H1 (cell line): ENCODE measurements around the gene USH2A. TPM values are rescaled to one million over a fixed set of nuclear protein-coding genes. Genes with fewer than 3 reads are reported as not detected.

Experiments
- CTCF ChIA-PET: fragments of 300-600 bp; sonication (Branson Sonifier 250); formaldehyde crosslinking; loops from one replicate; lab custom pipeline; 2021; ENCODE audit not compliant: partially characterized antibody; lab: Charles Lee
- POLR2A ChIA-PET: fragments of 300-600 bp; sonication (Branson Sonifier 250); formaldehyde crosslinking; loops from one replicate; lab custom pipeline; 2021; ENCODE audit warnings: inconsistent platforms; ENCODE audit not compliant: partially characterized antibody; lab: Charles Lee
- DNase-seq, 2 experiments: peaks; one replicate each; pipeline versions ENCODE4 v3.0.0 to v3.0.0-alpha.2; 2010 to 2022; ENCODE audit warnings: low spot score in 2 of 2, low read depth in 1 of 2, mixed read lengths in 1 of 2
- FAIRE-seq: peaks from 2 replicates; lab custom pipeline; 2011; peaks lifted over from hg19 to GRCh38; lab: Jason Lieb, UNC
- H2AFZ ChIP-seq: 2 replicates; pipeline ENCODE4 v1.8.1; 2012; ENCODE audit warnings: low read length, inconsistent platforms
- H2AK5ac ChIP-seq: 2 replicates; pipeline ENCODE4 v1.6.1; 2013; ENCODE audit warnings: low read depth, low read length
- H2BK120ac ChIP-seq: replicated peaks from 2 replicates; pipeline ENCODE3; 2013; ENCODE audit warnings: low read depth, low read length, inconsistent platforms
- H2BK12ac ChIP-seq: 2 replicates; pipeline ENCODE4 v1.6.1; 2013; ENCODE audit warnings: low read depth, low read length
- H2BK15ac ChIP-seq: 2 replicates; pipeline ENCODE4 v1.6.1; 2013; ENCODE audit warnings: low read length
- H2BK20ac ChIP-seq: 2 replicates; pipeline ENCODE4 v1.6.1; 2013; ENCODE audit warnings: low read length
- H2BK5ac ChIP-seq: 2 replicates; pipeline ENCODE4 v1.6.1; 2013; ENCODE audit warnings: low read depth, low read length
- H3K14ac ChIP-seq: 2 replicates; pipeline ENCODE4 v1.6.1; 2013; ENCODE audit warnings: inconsistent platforms; ENCODE audit not compliant: insufficient read length
- H3K18ac ChIP-seq: 2 replicates; pipeline ENCODE4 v1.6.1; 2013; ENCODE audit warnings: low read length; ENCODE audit errors: extremely low read depth
- H3K23ac ChIP-seq: 2 replicates; pipeline ENCODE4 v1.6.1; 2013; ENCODE audit warnings: inconsistent platforms; ENCODE audit not compliant: insufficient read length
- H3K23me2 ChIP-seq: 2 replicates; pipeline ENCODE4 v1.6.1; 2013; ENCODE audit warnings: low read depth, low read length
- H3K27ac ChIP-seq: 2 replicates; pipeline ENCODE4 v1.6.1; 2011; ENCODE audit warnings: low read depth, low read length, inconsistent platforms
- H3K27me3 ChIP-seq, 4 experiments: replicated peaks in 1 of 4; 1 replicate in 1 of 4; 2 replicates in 3 of 4; pipeline versions ENCODE4 v1.6.1 to v1.8.1; 2011 to 2013; ENCODE audit warnings: low read length in 3 of 4, mild to moderate bottlenecking in 3 of 4, inconsistent platforms in 2 of 4, mixed read lengths in 2 of 4, moderate library complexity in 1 of 4; ENCODE audit not compliant: control insufficient read depth in 3 of 4, insufficient read depth in 3 of 4; ENCODE audit errors: extremely low read depth in 1 of 4
- H3K36me3 ChIP-seq, 4 experiments: 2 replicates each; pipeline versions ENCODE4 v1.6.1 to v1.8.1; 2011 to 2013; ENCODE audit warnings: mild to moderate bottlenecking in 4 of 4, low read length in 3 of 4, moderate library complexity in 2 of 4, control low read depth in 1 of 4, inconsistent platforms in 1 of 4; ENCODE audit not compliant: insufficient read depth in 4 of 4, control insufficient read depth in 2 of 4
- H3K4ac ChIP-seq: replicated peaks from 2 replicates; pipeline ENCODE3; 2013; ENCODE audit warnings: low read length, low read depth, mixed read lengths, inconsistent platforms; ENCODE audit not compliant: insufficient read length
- H3K4me1 ChIP-seq, 4 experiments: replicated peaks in 1 of 4; 1 replicate in 1 of 4; 2 replicates in 3 of 4; pipeline versions ENCODE4 v1.6.1 to v1.8.1; 2011 to 2013; ENCODE audit warnings: low read length in 3 of 4, inconsistent platforms in 2 of 4, mixed read lengths in 1 of 4; ENCODE audit not compliant: insufficient read depth in 4 of 4, control insufficient read depth in 3 of 4
- H3K4me2 ChIP-seq, 2 experiments: 2 replicates each; pipeline versions ENCODE4 v1.6.1 to v1.8.1; 2011 to 2013; ENCODE audit warnings: low read depth in 2 of 2, low read length in 2 of 2, control low read depth in 1 of 2, inconsistent platforms in 1 of 2, mild to moderate bottlenecking in 1 of 2; ENCODE audit not compliant: insufficient read depth in 1 of 2
- H3K4me3 ChIP-seq, 4 experiments: fragments of 200-600, 300-600 bp in 1 of 4; sonication (generic), shearing (Covaris generic), sonication (Bioruptor Twin) in 1 of 4; 2 replicates each; pipeline versions ENCODE4 v1.5.1 to v1.8.1; 2011 to 2016; ENCODE audit warnings: low read length in 4 of 4, low read depth in 3 of 4, control low read depth in 2 of 4, inconsistent platforms in 2 of 4, mild to moderate bottlenecking in 2 of 4, mixed read lengths in 1 of 4, moderate library complexity in 1 of 4; ENCODE audit not compliant: insufficient read depth in 2 of 4; ENCODE audit errors: extremely low read depth in 1 of 4
- H3K56ac ChIP-seq: replicated peaks from 2 replicates; pipeline ENCODE3; 2013; ENCODE audit warnings: low read depth, mild to moderate bottlenecking, mixed read lengths, low read length, inconsistent platforms; ENCODE audit not compliant: insufficient read length
- H3K79me1 ChIP-seq: 2 replicates; pipeline ENCODE4 v1.6.1; 2013; ENCODE audit warnings: low read depth, low read length, control low read depth
- H3K79me2 ChIP-seq, 2 experiments: 2 replicates each; pipeline versions ENCODE4 v1.6.1 to v1.8.1; 2012 to 2013; ENCODE audit warnings: low read length in 2 of 2, mild to moderate bottlenecking in 2 of 2, inconsistent platforms in 1 of 2; ENCODE audit not compliant: insufficient read depth in 2 of 2, control insufficient read depth in 1 of 2
- H3K9ac ChIP-seq, 4 experiments: replicated peaks in 1 of 4; 1 replicate in 1 of 4; 2 replicates in 3 of 4; pipeline versions ENCODE4 v1.6.1 to v1.8.1; 2011 to 2013; ENCODE audit warnings: low read depth in 3 of 4, low read length in 3 of 4, control low read depth in 2 of 4, mild to moderate bottlenecking in 2 of 4, moderate library complexity in 2 of 4, inconsistent platforms in 1 of 4; ENCODE audit errors: extremely low read depth in 1 of 4
- H3K9me3 ChIP-seq, 2 experiments: 2 replicates each; pipeline versions ENCODE4 v1.6.1 to v1.8.1; 2012 to 2013; ENCODE audit warnings: mild to moderate bottlenecking in 2 of 2, moderate library complexity in 2 of 2, control low read depth in 1 of 2, inconsistent platforms in 1 of 2, low read depth in 1 of 2, low read length in 1 of 2, mixed read lengths in 1 of 2; ENCODE audit not compliant: insufficient read depth in 2 of 2
- H4K20me1 ChIP-seq, 2 experiments: replicated peaks in 1 of 2; 2 replicates each; pipeline versions ENCODE3 to v1.8.1; 2011 to 2013; ENCODE audit warnings: inconsistent platforms in 2 of 2, low read length in 2 of 2, mild to moderate bottlenecking in 1 of 2; ENCODE audit not compliant: insufficient read depth in 2 of 2, control insufficient read depth in 1 of 2
- H4K5ac ChIP-seq: 2 replicates; pipeline ENCODE4 v1.6.1; 2013; ENCODE audit warnings: low read length, low read depth, mixed read lengths, inconsistent platforms; ENCODE audit not compliant: insufficient read length
- H4K8ac ChIP-seq: 2 replicates; pipeline ENCODE4 v1.8.0; 2013; ENCODE audit warnings: mild to moderate bottlenecking, moderate library complexity, low read length, inconsistent platforms; ENCODE audit not compliant: insufficient read depth; ENCODE audit errors: extremely low read depth
- H4K91ac ChIP-seq: replicated peaks from 2 replicates; pipeline ENCODE3; 2013; ENCODE audit warnings: low read length, mixed read lengths, inconsistent platforms; ENCODE audit not compliant: insufficient read length
- CHD1 ChIP-seq: IDR thresholded peaks from 2 replicates; pipeline ENCODE4 v1.6.1; 2012; ENCODE audit warnings: low read depth, low read length, improper control_type of control experiment
- EGR1 ChIP-seq: IDR thresholded peaks from 2 replicates; pipeline ENCODE4 v1.6.1; 2011; ENCODE audit warnings: low read depth, low read length, borderline replicate concordance
- FOSL1 ChIP-seq: IDR thresholded peaks from 2 replicates; pipeline ENCODE4 v1.6.1; 2011; ENCODE audit warnings: mild to moderate bottlenecking, low read depth, low read length, moderate library complexity; ENCODE audit not compliant: insufficient read depth
- GABPA ChIP-seq: IDR thresholded peaks from 2 replicates; pipeline ENCODE4 v1.6.1; 2011; ENCODE audit warnings: mild to moderate bottlenecking, low read length, moderate library complexity, borderline replicate concordance; ENCODE audit not compliant: insufficient read depth
- HDAC2 ChIP-seq, 2 experiments: fragments of 300-600 bp in 1 of 2; sonication (generic) in 1 of 2; IDR thresholded peaks; 2 replicates each; pipeline ENCODE4 v1.6.1; 2011 to 2012; ENCODE audit warnings: low read depth in 2 of 2, low read length in 2 of 2, mild to moderate bottlenecking in 2 of 2, moderate library complexity in 2 of 2, borderline replicate concordance in 1 of 2, inconsistent platforms in 1 of 2
- KDM4A ChIP-seq: IDR thresholded peaks from one replicate; pipeline ENCODE4 v1.7.1; 2012; ENCODE audit warnings: low read depth, mild to moderate bottlenecking, moderate library complexity, low read length, inconsistent platforms; ENCODE audit not compliant: severe bottlenecking
- POLR2AphosphoS5 ChIP-seq: IDR thresholded peaks from 2 replicates; pipeline ENCODE4 v1.6.1; 2011; ENCODE audit warnings: low read depth, low read length
- POU5F1 ChIP-seq: IDR thresholded peaks from 2 replicates; pipeline ENCODE4 v1.6.1; 2011; ENCODE audit warnings: low read depth, mild to moderate bottlenecking, low read length, moderate library complexity
- SAP30 ChIP-seq: fragments of 300-600 bp; sonication (generic); IDR thresholded peaks from 2 replicates; pipeline ENCODE4 v1.7.1; 2012; ENCODE audit warnings: low read length, moderate library complexity, mild to moderate bottlenecking, inconsistent platforms; ENCODE audit not compliant: insufficient read depth, insufficient replicate concordance
- SIN3A ChIP-seq, 2 experiments: IDR thresholded peaks in 1 of 2; conservative IDR thresholded peaks in 1 of 2; 2 replicates each; pipeline ENCODE4 v1.6.1; 2011 to 2012; ENCODE audit warnings: low read length in 2 of 2, improper control_type of control experiment in 1 of 2, low read depth in 1 of 2, mild to moderate bottlenecking in 1 of 2
- SP2 ChIP-seq: IDR thresholded peaks from 2 replicates; pipeline ENCODE4 v1.6.1; 2012; ENCODE audit warnings: mild to moderate bottlenecking, low read length, inconsistent platforms
- WGBS, 2 experiments: shearing (Covaris generic) in 1 of 2; methylation state at CpG; one replicate each; pipeline versions ENCODE4 v1.1.6 to v1.1.7; 2013 to 2015; ENCODE audit warnings: low lambda C conversion rate in 2 of 2, mixed read lengths in 2 of 2, inconsistent platforms in 1 of 2, low coverage in 1 of 2, missing lambda C conversion rate in 1 of 2; ENCODE audit not compliant: insufficient replicate concordance in 2 of 2, insufficient coverage in 1 of 2, insufficient read length in 1 of 2; ENCODE audit errors: extremely low coverage in 1 of 2, missing lambda C conversion rate in 1 of 2; 5-methylcytosine and 5-hydroxymethylcytosine counted together
- polyA plus RNA-seq, 7 experiments: library from polyadenylated mRNA; depleted of rRNA in 3 of 7; stranded (reverse) in 5 of 7; unstranded in 2 of 7; fragments of >200 nt in 5 of 7; fragments of 200-250 nt in 2 of 7; gene quantifications; 1 replicate in 5 of 7; 2 replicates in 1 of 7; 4 replicates in 1 of 7; pipeline versions ENCODE4 v1.2.1 to v1.2.3, GENCODE V29; 2011 to 2013; ENCODE audit warnings: missing spikeins in 2 of 7, mixed read lengths in 2 of 7
- total RNA-seq: library from RNA; stranded (reverse); fragmentation: NEBNext Ultra II Directional; extraction: Animal tissue kit (Norgen Biotek cat#: 25700); gene quantifications from 2 replicates; pipeline ENCODE4 v1.2.1, GENCODE V29; 2021

The USH2A gene
- total and polyA plus RNA-seq, 2 of the 8 experiments (the other 6 are each of a cell fraction or from before 2014, with no cell fraction given), result 0.02 to 0.17 TPM

DNA sequence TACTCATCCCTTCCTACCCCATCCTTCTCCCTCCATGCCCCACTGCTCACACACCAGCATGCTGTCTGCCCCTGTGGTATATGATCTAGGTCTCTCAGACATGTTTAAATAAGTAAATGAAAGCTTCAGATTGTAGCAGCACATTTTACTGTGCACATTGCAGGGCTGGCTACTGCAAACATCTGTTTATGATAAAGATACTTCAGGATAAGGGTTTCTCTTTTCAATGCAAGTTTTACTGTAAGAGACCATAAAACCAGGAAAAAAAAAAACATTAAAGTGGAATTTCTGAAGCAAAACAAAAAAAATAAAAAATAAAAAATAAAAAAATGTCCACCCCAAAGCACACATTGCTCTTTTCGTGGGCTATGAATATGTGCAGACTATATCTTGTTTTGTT, 184.4 kb downstream of the USH2A start:
- Histone ChIP-seq H2AFZ (no peak overlapping the region), H2AK5ac (no peak overlapping the region), H3K9ac (no peak overlapping the region), H3K4me3 (no peak overlapping the region), H3K23ac (no peak overlapping the region), H3K36me3 (no peaks in the 10 kb centered on the region), H4K20me1 (no peaks in the 10 kb centered on the region), H2BK20ac (no peak overlapping the region), H3K23me2 (no peaks in the 10 kb centered on the region), H3K9me3 (no peaks in the 10 kb centered on the region), H4K91ac (no peak overlapping the region), H3K27ac (no peak overlapping the region), H2BK5ac (no peak overlapping the region), H2BK120ac (no peak overlapping the region), H3K79me1 (no peaks in the 10 kb centered on the region), H3K4ac (no peak overlapping the region), H3K14ac (no peak overlapping the region), H3K4me1 (no peaks in the 10 kb centered on the region), H4K5ac (no peak overlapping the region), H3K4me2 (no peak overlapping the region), H4K8ac (no peak overlapping the region), H3K79me2 (no peaks in the 10 kb centered on the region), H2BK12ac (no peak overlapping the region), H3K56ac (no peak overlapping the region), H3K18ac (no peak overlapping the region), H2BK15ac (no peak overlapping the region), H3K27me3 (no peaks in the 10 kb centered on the region)
- 88% methylated on average over 1 of the region's 1 CpG; no CpG with 5 or more reads in 1 of the 2 experiments for WGBS, 2 experiments
- ChIA-PET CTCF (interaction anchor here (1.0 kb wide), 1 partner anchor 18 kb away, joined by 3 read pairs; no protein-coding TSS in a partner anchor), POLR2A (no interaction called here)
- FAIRE-seq, result no peak
- no peak for DNase-seq
- TF ChIP-seq EGR1, result no peak
- TF ChIP-seq FOSL1, result no peak
- no peak for TF ChIP-seq SIN3A (conservative IDR thresholded peaks at IDR 0.05 in 1 of 2, IDR thresholded peaks at IDR 0.05 in 1 of 2; ENCODE audit: low read depth in 1 of 2, low read length in 2 of 2)
- no peak for TF ChIP-seq KDM4A
- no peak for TF ChIP-seq CHD1
- TF ChIP-seq GABPA, result no peak
- no peak for TF ChIP-seq POLR2AphosphoS5
- no peak for TF ChIP-seq POU5F1
- TF ChIP-seq SAP30, result no peak
- TF ChIP-seq HDAC2 (IDR thresholded peaks at IDR 0.05; ENCODE audit: borderline replicate concordance in 1 of 2, low read depth in 2 of 2, low read length in 2 of 2), result no peak
- no peak for TF ChIP-seq SP2
